HAP-1 (cell line): ENCODE measurements around the gene ATP5PO.
"Not testable (repeated sequence)": the region's sequence is repeated elsewhere in the genome, so short reads cannot be mapped to it uniquely, and the experiment has no call there.

Source experiments
- DNase-seq, 2 experiments: peaks; one replicate each; pipeline ENCODE4 v3.0.0-alpha.2; 2016 to 2020; ENCODE audit warnings: low spot score in 2 of 2
- H3K27me3 ChIP-seq: fragments of 250-450 bp; sonication (Bioruptor Pico); 2 replicates; pipeline ENCODE4 v1.5.1; 2020; ENCODE audit warnings: low read depth, mild to moderate bottlenecking, moderate library complexity
- H3K36me3 ChIP-seq: fragments of 250-450 bp; sonication (Bioruptor Pico); replicated peaks from 2 replicates; pipeline ENCODE4 v1.5.1; 2020; ENCODE audit warnings: mild to moderate bottlenecking
- H3K4me1 ChIP-seq: fragments of 250-450 bp; sonication (Bioruptor Pico); 2 replicates; pipeline ENCODE4 v1.5.1; 2020; ENCODE audit warnings: mild to moderate bottlenecking
- H3K4me3 ChIP-seq: fragments of 250-450 bp; sonication (Bioruptor Pico); 2 replicates; pipeline ENCODE4 v1.5.1; 2020; ENCODE audit warnings: mild to moderate bottlenecking, moderate library complexity
- H3K9me3 ChIP-seq: fragments of 250-450 bp; sonication (Bioruptor Pico); 2 replicates; pipeline ENCODE4 v1.5.1; 2020; ENCODE audit warnings: mild to moderate bottlenecking, moderate library complexity
- in situ Hi-C: fragments of 300-500 bp; cut with MboI; formaldehyde crosslinking; loops from 3 replicates; pipeline ENCODE4 v1.14.3; 2020; ENCODE audit warnings: low sequenced_read_pairs, inconsistent platforms, mixed read lengths

ATP5PO gene

DNA sequence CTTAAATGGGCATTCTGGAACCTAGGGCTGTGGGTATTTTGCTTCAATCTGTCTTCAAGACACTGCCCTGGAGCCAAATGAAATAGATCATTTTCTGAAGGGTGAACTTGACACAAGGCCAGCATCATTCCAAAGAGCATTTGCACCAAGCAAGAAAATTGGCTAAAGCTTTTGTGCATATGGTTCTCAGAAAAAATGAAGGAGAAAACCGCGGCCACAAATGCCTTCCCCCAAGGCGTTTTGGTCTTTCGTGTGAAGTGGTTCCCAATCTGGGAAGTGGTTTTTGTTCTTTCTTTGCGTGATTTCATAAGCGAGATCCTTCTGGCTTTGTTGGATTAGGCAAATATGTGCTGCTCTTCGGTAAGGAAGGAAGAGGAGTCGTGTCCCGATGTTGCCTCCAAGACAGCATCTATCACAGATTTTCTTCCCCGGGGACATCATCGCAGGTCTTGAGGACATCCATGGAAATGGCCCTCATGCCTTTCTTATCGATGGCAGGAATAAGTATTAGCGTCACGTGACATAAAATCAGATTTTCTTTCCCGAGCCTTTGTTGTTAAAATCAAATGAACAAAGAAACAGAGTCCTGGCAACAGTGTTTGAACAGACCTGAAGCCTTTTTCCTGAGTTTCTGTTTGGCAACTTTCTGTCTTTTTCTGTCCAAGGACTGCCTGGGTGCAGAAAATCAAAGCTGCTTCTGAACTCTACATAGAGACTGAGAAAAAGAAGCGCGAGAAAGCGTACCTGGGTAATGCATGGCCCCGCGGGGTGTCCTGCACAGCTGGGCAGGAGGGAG lies 31.0 kb downstream of the ATP5PO start:
- H3K4me1 ChIP-seq: peaks cover 5% of the 10 kb centered on the region; the same call in 1 of the 2 replicates
- DNase-seq: no peak
- H3K9me3 ChIP-seq: no peaks in the 10 kb centered on the region
- no peaks in the 10 kb centered on the region for H3K27me3 ChIP-seq
- H3K36me3 ChIP-seq: no peaks in the 10 kb centered on the region
- in situ Hi-C loops: no loop called here
- H3K4me3 ChIP-seq: no peak overlapping the region

DNA sequence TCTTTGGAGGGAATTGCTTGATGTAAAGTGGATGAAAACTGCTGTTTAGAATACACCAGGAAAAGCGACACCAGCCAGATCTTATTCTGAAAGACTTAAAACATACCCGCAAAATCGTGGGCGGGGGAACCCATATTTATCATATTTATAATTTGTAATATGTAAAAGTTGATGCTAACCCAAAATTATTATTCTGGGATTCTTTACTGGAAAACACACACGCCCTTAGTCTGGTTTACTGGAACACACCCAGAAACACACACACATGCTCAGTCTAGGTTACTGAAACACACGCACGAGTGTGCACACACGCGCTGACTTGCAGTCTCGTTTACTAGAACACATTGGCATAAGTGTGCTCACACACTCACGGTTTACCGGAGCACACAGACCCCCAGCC lies 32.5 kb downstream of the ATP5PO start:
- no peak overlapping the region for H3K4me3 ChIP-seq
- H3K4me1 ChIP-seq: peaks cover 5% of the 10 kb centered on the region; the same call in 1 of the 2 replicates
- no peaks in the 10 kb centered on the region for H3K36me3 ChIP-seq
- DNase-seq: no peak
- H3K27me3 ChIP-seq: no peaks in the 10 kb centered on the region
- H3K9me3 ChIP-seq: no peaks in the 10 kb centered on the region
- in situ Hi-C loops: no loop called here

DNA sequence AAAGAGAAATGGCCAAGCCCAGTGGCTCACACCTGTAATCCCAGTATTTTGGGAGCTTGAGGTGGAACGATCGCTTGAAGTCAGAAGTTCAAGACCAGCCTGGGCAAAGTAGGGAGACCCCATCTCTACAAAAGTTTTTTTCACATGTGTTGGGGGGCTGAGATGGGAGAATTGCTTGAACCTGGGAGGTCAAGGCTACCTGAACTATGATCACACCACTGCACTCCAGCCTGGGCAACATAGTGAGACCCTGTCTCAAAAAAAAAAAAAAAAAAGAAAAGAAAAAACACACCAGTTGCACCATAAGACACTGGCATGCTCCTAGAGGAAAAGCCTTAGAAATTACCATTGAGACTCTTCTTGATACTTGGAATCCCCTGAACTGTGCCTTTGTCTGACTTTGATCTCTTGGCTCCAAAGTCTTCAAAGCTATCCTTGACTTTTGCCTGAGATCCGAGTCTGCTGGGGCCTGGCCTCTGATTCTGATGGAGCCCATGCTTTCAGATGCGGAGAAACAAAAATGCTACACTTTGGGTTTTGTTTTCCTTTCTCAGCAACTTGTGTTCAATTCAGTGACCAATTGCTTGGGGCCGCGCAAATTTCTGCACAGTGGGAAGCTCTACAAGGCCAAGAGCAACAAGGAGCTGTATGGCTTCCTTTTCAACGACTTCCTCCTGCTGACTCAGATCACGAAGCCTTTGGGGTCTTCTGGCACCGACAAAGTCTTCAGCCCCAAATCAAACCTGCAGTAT lies 33.7 kb downstream of the ATP5PO start:
- no peak for DNase-seq
- Histone ChIP-seq H3K27me3 (no peaks in the 10 kb centered on the region), H3K9me3 (no peaks in the 10 kb centered on the region), H3K36me3 (no peaks in the 10 kb centered on the region), H3K4me3 (no peak overlapping the region), H3K4me1 (peaks cover 5% of the 10 kb centered on the region; the same call in 1 of the 2 replicates)
- in situ Hi-C loops: no loop called here

DNA sequence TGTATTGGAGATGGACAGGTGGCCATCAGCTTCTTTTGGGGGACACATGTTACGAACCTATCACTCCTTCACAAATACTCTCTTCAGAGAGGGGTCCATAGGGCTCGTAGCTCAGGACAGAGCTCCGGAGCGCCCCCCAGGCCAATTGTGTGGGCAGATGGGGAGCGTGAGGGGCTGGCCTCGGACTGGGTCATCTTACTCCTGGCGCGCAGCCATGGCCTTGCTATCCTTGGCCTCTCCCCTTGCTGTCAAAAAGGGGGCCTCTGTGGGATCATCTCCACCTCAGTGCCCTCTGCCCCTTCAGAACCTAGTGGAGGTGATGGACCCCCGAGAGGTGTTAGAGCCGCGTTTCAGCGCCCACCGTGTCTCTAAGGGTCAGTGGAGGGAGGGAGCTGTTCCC lies 35.0 kb downstream of the ATP5PO start:
- DNase-seq: no peak
- H3K4me1 ChIP-seq: peaks cover 5% of the 10 kb centered on the region; the same call in 1 of the 2 replicates
- H3K9me3 ChIP-seq: no peaks in the 10 kb centered on the region
- H3K27me3 ChIP-seq: no peaks in the 10 kb centered on the region
- no peaks in the 10 kb centered on the region for H3K36me3 ChIP-seq
- no peak overlapping the region for H3K4me3 ChIP-seq
- in situ Hi-C loops: no loop called here

DNA sequence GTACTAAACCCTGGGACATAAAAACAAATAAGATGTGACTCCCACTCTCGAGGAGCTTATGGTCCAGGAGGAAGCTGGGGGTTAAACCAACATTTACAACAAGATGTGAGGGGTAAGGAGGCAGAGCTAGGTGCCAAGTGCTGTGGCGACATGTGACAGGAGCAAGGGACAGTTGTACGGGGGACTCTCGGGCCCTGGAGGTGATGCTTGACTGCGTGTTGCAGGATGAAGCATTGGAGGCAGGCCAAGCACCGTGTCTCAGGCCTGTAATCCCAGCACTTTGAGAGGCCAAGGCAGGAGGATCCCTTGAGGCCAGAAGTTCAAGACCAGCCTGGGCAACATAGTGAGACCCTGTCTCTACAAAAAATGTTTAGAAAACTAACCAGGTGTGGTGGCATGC lies 36.8 kb downstream of the ATP5PO start:
- Histone ChIP-seq H3K4me3 (no peak overlapping the region), H3K4me1 (no peaks in the 10 kb centered on the region), H3K9me3 (no peaks in the 10 kb centered on the region), H3K27me3 (no peaks in the 10 kb centered on the region), H3K36me3 (no peaks in the 10 kb centered on the region)
- in situ Hi-C loops: no loop called here
- no peak for DNase-seq

DNA sequence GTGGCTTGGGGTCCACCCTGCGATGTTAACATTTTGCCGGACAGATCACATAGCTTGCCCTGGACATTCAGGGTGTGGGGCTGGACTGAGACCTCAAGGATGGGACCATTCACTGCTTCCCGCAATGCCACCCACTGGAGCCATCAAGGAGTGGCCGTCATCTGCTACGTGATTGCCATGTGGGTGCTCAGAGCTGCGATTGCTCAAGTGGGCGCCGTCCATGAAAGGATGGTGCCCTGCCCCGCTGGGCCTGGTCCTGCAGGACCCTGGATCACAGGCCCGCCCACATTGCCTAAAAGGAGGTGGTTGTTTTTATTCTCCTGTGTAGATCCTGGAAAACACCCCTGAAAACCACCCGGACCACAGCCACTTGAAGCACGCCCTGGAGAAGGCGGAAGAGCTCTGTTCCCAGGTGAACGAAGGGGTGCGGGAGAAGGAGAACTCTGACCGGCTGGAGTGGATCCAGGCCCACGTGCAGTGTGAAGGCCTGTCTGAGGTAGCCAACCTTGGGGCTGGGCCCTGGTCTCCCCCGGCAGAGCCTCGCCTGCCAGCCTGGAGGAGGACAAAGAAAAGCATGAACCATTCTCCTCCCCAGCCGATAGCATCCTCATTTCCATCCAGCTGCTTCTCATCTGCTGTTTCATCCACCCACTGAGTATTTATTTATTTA lies 40.4 kb downstream of the ATP5PO start:
- in situ Hi-C loops: no loop called here
- H3K36me3 ChIP-seq: no peaks in the 10 kb centered on the region
- DNase-seq: no peak
- no peaks in the 10 kb centered on the region for H3K9me3 ChIP-seq
- H3K4me1 ChIP-seq: no peaks in the 10 kb centered on the region
- H3K4me3 ChIP-seq: no peak overlapping the region
- H3K27me3 ChIP-seq: no peaks in the 10 kb centered on the region

DNA sequence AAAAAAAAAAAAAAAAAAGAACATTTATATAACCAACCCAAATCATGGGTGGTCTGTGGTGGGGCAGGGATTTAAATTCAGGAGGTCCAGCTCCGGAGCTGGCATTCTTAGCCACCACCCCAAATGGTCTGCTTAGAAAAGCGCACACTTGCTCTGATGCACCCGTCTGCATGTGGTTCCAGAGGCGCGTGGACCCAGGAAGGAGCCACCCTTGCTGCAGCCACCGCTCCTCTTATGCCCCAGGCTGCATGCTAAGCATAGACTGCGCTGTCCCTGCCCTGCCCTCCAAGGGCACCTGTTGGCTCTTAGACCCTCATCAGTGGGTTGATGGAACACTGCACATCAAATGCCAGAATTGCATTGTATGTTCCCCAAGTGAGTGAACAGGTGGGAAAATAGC lies 41.4 kb downstream of the ATP5PO start:
- Histone ChIP-seq H3K4me3 (no peak overlapping the region), H3K9me3 (no peaks in the 10 kb centered on the region), H3K27me3 (no peaks in the 10 kb centered on the region), H3K36me3 (no peaks in the 10 kb centered on the region), H3K4me1 (no peaks in the 10 kb centered on the region; the same call in 1 of the 2 replicates)
- in situ Hi-C loops: no loop called here
- no peak for DNase-seq

DNA sequence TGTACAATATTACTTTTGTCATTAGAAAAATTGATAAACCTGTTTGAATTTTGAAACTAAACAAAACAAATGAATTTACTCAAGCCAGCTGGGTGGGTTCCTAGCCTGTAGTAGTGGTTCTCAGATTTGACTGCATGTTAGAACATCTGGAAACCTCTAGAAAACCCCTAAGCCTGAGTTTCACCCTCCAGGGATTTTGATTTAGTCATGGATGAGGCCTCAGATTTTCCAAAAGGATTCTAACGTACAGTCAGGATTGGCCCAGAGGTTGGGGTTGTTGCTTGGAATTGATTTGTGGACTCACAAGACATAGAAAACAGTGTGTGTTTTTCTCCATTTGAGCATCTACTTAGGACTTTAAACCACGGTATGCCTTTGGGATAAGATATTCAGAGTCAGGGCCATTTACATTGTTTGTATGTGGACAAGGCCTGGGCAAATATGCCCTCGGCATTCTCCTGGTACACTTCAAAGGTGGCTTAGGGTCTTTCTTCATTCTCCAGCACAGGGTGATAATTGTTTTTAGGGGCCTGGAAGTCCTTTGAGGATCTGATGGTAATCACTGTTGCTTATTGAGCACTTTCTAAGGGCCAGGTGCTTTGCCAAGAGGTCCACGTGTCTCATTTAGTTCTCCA lies 42.6 kb downstream of the ATP5PO start:
- no peak overlapping the region for H3K4me3 ChIP-seq

DNA sequence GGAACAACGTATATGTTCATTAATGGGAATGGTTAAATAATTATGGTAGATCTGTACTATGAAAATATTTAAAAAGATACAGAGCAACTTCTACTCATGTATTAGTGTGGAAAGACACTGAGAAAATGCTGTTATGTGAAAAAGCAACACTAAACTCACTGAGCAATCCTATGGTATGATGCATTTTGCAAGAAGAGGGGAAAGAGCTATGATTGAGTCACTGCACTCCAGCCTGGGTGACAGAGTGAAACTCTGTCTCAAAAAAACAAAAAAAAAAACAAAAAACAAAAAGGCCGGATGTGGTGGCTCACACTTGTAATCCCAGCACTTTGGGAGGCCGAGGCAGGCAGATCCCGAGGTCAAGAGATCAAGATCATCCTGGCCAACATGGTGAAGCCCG lies 44.4 kb downstream of the ATP5PO start:
- H3K4me1 ChIP-seq: no peaks in the 10 kb centered on the region; the same call in 1 of the 2 replicates
- no peaks in the 10 kb centered on the region for H3K27me3 ChIP-seq
- in situ Hi-C loops: no loop called here
- no peaks in the 10 kb centered on the region for H3K36me3 ChIP-seq
- no peaks in the 10 kb centered on the region for H3K9me3 ChIP-seq
- no peak for DNase-seq
- no peak overlapping the region for H3K4me3 ChIP-seq

More for the DNA sequence above, 42.6 kb downstream of the ATP5PO start:
- no peak for DNase-seq
- no peaks in the 10 kb centered on the region for H3K27me3 ChIP-seq
- in situ Hi-C loops: no loop called here
- H3K36me3 ChIP-seq: no peaks in the 10 kb centered on the region
- no peaks in the 10 kb centered on the region for H3K9me3 ChIP-seq
- no peaks in the 10 kb centered on the region; the same call in 1 of the 2 replicates for H3K4me1 ChIP-seq

DNA sequence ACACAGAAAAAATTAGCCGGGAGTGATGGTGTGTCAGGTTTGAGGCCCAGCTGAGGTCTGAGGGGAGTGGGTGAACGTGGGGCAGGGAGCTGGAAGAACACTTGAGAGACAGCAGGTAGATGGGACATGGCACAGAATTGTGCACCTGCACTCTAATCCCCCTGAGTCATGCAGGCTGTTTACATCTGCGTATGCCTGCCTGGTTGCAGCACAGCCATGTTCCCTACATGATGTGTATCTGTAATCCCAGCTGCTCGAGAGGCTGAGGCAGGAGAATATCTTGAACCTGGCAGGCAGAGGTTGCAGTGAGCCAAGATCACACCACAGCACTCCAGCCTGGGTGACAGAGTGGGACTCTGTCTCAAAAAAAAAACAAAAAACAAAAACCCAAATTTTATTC lies 44.8 kb downstream of the ATP5PO start:
- Histone ChIP-seq H3K36me3 (no peaks in the 10 kb centered on the region), H3K4me3 (no peak overlapping the region), H3K9me3 (no peaks in the 10 kb centered on the region), H3K4me1 (no peaks in the 10 kb centered on the region; the same call in 1 of the 2 replicates), H3K27me3 (no peaks in the 10 kb centered on the region)
- no peak for DNase-seq
- in situ Hi-C loops: no loop called here

DNA sequence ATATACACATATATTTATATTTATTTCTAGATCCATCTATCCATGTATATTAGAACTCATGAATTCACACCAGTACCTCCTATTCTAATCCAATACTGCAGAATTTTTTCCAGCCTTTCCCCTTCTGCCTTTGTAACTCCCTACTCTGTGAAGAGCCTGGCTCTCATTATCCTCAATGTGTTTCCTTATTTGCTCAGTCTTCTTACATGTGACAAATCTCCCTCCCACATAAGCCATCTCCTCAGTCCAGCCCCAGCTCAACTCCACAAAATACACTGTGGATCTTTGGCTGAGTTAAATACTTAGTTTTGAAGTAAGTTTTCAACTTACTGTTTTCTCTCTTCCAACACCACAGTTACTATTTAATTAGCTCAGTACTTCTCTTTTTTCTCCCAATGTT lies 45.7 kb downstream of the ATP5PO start:
- no peaks in the 10 kb centered on the region for H3K27me3 ChIP-seq
- H3K9me3 ChIP-seq: no peaks in the 10 kb centered on the region
- DNase-seq: no peak
- no peaks in the 10 kb centered on the region; the same call in 1 of the 2 replicates for H3K4me1 ChIP-seq
- H3K4me3 ChIP-seq: no peak overlapping the region
- in situ Hi-C loops: no loop called here
- no peaks in the 10 kb centered on the region for H3K36me3 ChIP-seq

DNA sequence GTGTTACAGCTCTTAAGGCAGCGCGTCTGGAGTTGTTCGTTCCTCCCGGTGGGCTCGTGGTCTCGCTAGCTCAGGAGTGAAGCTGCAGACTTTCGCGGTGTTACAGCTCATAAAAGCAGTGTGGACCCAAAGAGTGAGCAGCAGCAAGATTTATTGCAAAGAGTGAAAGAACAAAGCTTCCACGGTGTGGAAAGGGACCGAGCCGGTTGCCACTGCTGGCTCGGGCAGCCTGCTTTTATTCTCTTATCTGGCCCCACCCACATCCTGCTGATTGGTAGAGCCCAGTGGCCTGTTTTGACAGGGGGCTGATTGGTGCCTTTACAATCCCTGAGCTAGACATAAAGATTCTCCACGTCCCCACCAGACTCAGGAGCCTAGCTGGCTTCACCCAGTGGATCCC lies 47.7 kb downstream of the ATP5PO start:
- H3K27me3 ChIP-seq, in situ Hi-C loops, H3K4me3 ChIP-seq, H3K4me1 ChIP-seq, H3K36me3 ChIP-seq, DNase-seq, H3K9me3 ChIP-seq: not testable (repeated sequence)

DNA sequence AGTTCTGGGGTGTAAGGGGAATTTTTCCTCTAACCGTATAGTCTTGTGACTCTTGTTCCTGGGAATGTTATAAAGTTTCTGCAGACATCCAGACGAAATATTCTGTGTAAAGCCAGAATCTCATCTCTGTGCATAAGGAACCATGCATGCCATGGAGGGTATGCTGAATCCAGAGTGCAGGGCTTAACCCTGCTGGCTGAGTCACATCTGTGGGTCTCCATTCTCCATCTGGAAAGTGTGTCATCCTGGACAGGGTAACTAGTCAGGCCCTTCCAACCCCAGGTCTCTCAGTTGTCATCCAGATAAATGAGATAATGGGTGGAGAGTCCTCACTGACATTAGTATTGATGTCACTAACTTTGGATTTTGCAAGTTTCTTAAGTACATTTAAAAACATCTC lies 48.8 kb downstream of the ATP5PO start:
- no peaks in the 10 kb centered on the region for H3K36me3 ChIP-seq
- no peaks in the 10 kb centered on the region for H3K27me3 ChIP-seq
- DNase-seq: no peak
- H3K4me1 ChIP-seq: no peaks in the 10 kb centered on the region; the same call in 1 of the 2 replicates
- in situ Hi-C loops: no loop called here
- H3K9me3 ChIP-seq: no peaks in the 10 kb centered on the region
- no peak overlapping the region for H3K4me3 ChIP-seq
